Neuronal stem cell (in vitro differentiated cells): ENCODE measurements around the gene TMEM242.

Source experiments
- DNase-seq: peaks from one replicate; pipeline ENCODE4 v3.0.0-alpha.2; 2013; ENCODE audit warnings: low spot score
- H2AFZ ChIP-seq: one replicate; pipeline ENCODE4 v1.6.1; 2013; ENCODE audit warnings: mild to moderate bottlenecking, low read length, inconsistent platforms
- H2AK5ac ChIP-seq: 2 replicates; pipeline ENCODE4 v1.6.1; 2013; ENCODE audit warnings: low read depth, mild to moderate bottlenecking, inconsistent platforms, low read length, moderate library complexity, mixed read lengths
- H2BK120ac ChIP-seq: 2 replicates; pipeline ENCODE4 v1.6.1; 2013; ENCODE audit warnings: low read depth, mild to moderate bottlenecking, inconsistent platforms, low read length, moderate library complexity, mixed read lengths
- H2BK12ac ChIP-seq: one replicate; pipeline ENCODE4 v1.6.1; 2013; ENCODE audit warnings: low read length, inconsistent platforms
- H2BK15ac ChIP-seq: 2 replicates; pipeline ENCODE4 v1.6.1; 2013; ENCODE audit warnings: mild to moderate bottlenecking, low read length, inconsistent platforms, mixed read lengths
- H2BK5ac ChIP-seq: one replicate; pipeline ENCODE4 v1.6.1; 2013; ENCODE audit warnings: inconsistent platforms, mild to moderate bottlenecking, low read length, moderate library complexity
- H3K14ac ChIP-seq: one replicate; pipeline ENCODE4 v1.6.1; 2013; ENCODE audit warnings: low read length, inconsistent platforms
- H3K18ac ChIP-seq: 2 replicates; pipeline ENCODE4 v1.6.1; 2013; ENCODE audit warnings: low read length, inconsistent platforms
- H3K23ac ChIP-seq: 2 replicates; pipeline ENCODE4 v1.6.1; 2013; ENCODE audit warnings: low read depth, mild to moderate bottlenecking, mixed read lengths, low read length, inconsistent platforms; ENCODE audit not compliant: poor library complexity
- H3K27ac ChIP-seq: replicated peaks from 3 replicates; pipeline ENCODE4 v1.5.1; 2013; ENCODE audit warnings: low read length, inconsistent platforms
- H3K27me3 ChIP-seq, 3 experiments: 2 replicates each; pipeline ENCODE4 v1.6.1; 2013; ENCODE audit warnings: low read length in 3 of 3, mild to moderate bottlenecking in 2 of 3, inconsistent platforms in 1 of 3, low read depth in 1 of 3, mixed read lengths in 1 of 3, moderate library complexity in 1 of 3; ENCODE audit not compliant: control insufficient read depth in 3 of 3, insufficient read depth in 3 of 3
- H3K36me3 ChIP-seq, 2 donors: replicated peaks in 1 of 2; 2 replicates each; pipeline ENCODE4 v1.6.1; 2013; ENCODE audit warnings: low read length in 2 of 2; ENCODE audit not compliant: control insufficient read depth in 2 of 2, insufficient read depth in 2 of 2
- H3K4ac ChIP-seq: 2 replicates; pipeline ENCODE4 v1.6.1; 2013; ENCODE audit warnings: inconsistent platforms, mild to moderate bottlenecking, low read length, moderate library complexity
- H3K4me1 ChIP-seq, 2 donors: 1 replicate in 1 of 2; 2 replicates in 1 of 2; pipeline ENCODE4 v1.6.1; 2013; ENCODE audit warnings: low read length in 2 of 2, low read depth in 1 of 2; ENCODE audit not compliant: control insufficient read depth in 2 of 2, insufficient read depth in 1 of 2
- H3K4me2 ChIP-seq: one replicate; pipeline ENCODE4 v1.6.1; 2013; ENCODE audit warnings: mild to moderate bottlenecking, low read length, inconsistent platforms; ENCODE audit not compliant: insufficient read depth, poor library complexity, severe bottlenecking
- H3K4me3 ChIP-seq, 2 donors: 2 replicates each; pipeline ENCODE4 v1.5.1; 2013; ENCODE audit warnings: low read length in 2 of 2, mild to moderate bottlenecking in 2 of 2, inconsistent platforms in 1 of 2, moderate library complexity in 1 of 2
- H3K79me1 ChIP-seq: one replicate; pipeline ENCODE4 v1.6.1; 2013; ENCODE audit warnings: low read depth, mild to moderate bottlenecking, inconsistent platforms, low read length, moderate library complexity
- H3K9ac ChIP-seq: one replicate; pipeline ENCODE4 v1.6.1; 2013; ENCODE audit warnings: mild to moderate bottlenecking, low read depth, low read length, inconsistent platforms; ENCODE audit not compliant: poor library complexity
- H3K9me3 ChIP-seq, 2 donors: replicated peaks in 1 of 2; 2 replicates each; pipeline versions ENCODE3 to v1.6.1; 2013; ENCODE audit warnings: low read length in 2 of 2, mild to moderate bottlenecking in 2 of 2, inconsistent platforms in 1 of 2, low read depth in 1 of 2, mixed read lengths in 1 of 2, moderate library complexity in 1 of 2; ENCODE audit not compliant: control insufficient read depth in 2 of 2, insufficient read depth in 1 of 2
- H4K8ac ChIP-seq: one replicate; pipeline ENCODE4 v1.6.1; 2013; ENCODE audit warnings: low read depth, mild to moderate bottlenecking, inconsistent platforms, low read length, moderate library complexity
- H4K91ac ChIP-seq: one replicate; pipeline ENCODE4 v1.6.1; 2013; ENCODE audit warnings: low read length, low read depth, mild to moderate bottlenecking, inconsistent platforms; ENCODE audit not compliant: poor library complexity
- WGBS, 2 donors: extraction: QIAGEN DNeasy Blood & Tissue Kit; methylation state at CpG; one replicate each; pipeline ENCODE4 v1.1.7; 2013; ENCODE audit warnings: missing lambda C conversion rate in 2 of 2, mixed read lengths in 1 of 2; ENCODE audit not compliant: insufficient read length in 2 of 2, insufficient replicate concordance in 1 of 2; ENCODE audit errors: extremely low coverage in 2 of 2; 5-methylcytosine and 5-hydroxymethylcytosine counted together

Gene TMEM242

DNA sequence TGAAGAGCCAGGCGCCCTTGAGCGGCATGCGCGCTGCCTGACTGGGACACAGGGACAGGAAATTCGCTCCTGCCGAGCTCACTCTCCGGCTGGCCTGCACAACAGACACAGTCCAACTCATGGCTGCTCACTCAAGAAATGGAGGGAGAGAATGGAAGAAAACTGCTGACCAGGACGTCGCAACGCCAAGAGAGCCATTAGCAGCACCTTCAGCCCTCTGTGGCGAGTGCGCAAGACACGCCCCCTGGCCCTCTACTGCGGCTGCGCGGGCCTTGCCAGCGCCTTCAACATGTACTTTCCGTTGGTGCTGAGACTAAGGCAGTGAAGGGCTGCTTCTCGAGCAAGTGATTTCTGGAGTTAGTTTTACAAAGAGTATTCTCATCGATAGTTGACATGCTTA, 23.3 kb downstream of the TMEM242 start:
- Histone ChIP-seq H2BK120ac (no peak overlapping the region), H2AK5ac (no peak overlapping the region), H2BK12ac (no peak overlapping the region), H2BK5ac (no peak overlapping the region), H3K4me1 (no peaks in the 10 kb centered on the region), H3K4me2 (no peak overlapping the region), H4K91ac (no peak overlapping the region), H3K9me3 (no peaks in the 10 kb centered on the region), H3K4ac (no peak overlapping the region), H3K27me3 (no peaks in the 10 kb centered on the region), H3K23ac (peak overlapping the region; percentile 82), H3K18ac (peak overlapping the region; percentile 65), H4K8ac (no peak overlapping the region), H3K79me1 (no peaks in the 10 kb centered on the region), H3K27ac (no peak overlapping the region), H3K4me3 (no peak overlapping the region), H3K14ac (no peak overlapping the region), H3K36me3 (no peaks in the 10 kb centered on the region), H2BK15ac (no peak overlapping the region), H3K9ac (no peak overlapping the region), H2AFZ (no peak overlapping the region)
- whole genome bisulfite sequencing, 2 donors: no CpG with 5 or more reads among the region's 20 CpGs
- DNase-seq: no peak

DNA sequence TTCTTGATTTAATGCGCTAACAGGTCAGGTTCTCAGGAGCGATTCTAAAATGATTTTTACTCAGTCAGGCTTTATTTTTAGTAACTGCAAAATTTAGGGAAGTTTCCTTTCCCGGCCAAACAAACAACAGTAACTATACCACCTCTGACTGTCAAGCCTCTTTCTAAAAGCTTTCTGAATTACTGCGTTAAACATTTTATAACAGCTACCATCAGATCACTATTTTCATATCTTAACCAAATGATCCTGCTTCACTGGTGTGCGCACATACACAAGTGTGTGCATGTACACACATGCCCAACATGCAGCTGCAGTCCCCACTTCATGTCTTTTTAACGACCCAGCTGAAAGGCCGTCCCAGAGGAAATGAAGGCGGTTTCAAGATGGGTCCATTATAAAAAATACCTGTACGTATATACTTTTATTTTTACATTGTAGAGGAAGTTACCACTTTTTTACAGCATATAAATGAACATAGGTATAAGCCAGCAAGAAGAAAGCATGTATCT, 25.0 kb downstream of the TMEM242 start:
- H3K23ac ChIP-seq: no peak overlapping the region
- H3K27ac ChIP-seq: no peak overlapping the region
- no peaks in the 10 kb centered on the region for H3K27me3 ChIP-seq
- H2AK5ac ChIP-seq: no peak overlapping the region
- H2BK15ac ChIP-seq: no peak overlapping the region
- no peaks in the 10 kb centered on the region for H3K79me1 ChIP-seq
- H3K18ac ChIP-seq: no peak overlapping the region
- H3K4me1 ChIP-seq: no peaks in the 10 kb centered on the region
- H3K36me3 ChIP-seq: peaks cover 0 to under 1% of the 10 kb centered on the region in 2 donors
- H3K4ac ChIP-seq: no peak overlapping the region
- no peak overlapping the region for H4K8ac ChIP-seq
- no peak overlapping the region for H4K91ac ChIP-seq
- H3K4me3 ChIP-seq: no peak overlapping the region
- H2BK120ac ChIP-seq: no peak overlapping the region
- no peak overlapping the region for H3K4me2 ChIP-seq
- no peaks in the 10 kb centered on the region for H3K9me3 ChIP-seq
- no peak overlapping the region for H2BK12ac ChIP-seq
- WGBS, 2 donors: no CpG with 5 or more reads among the region's 9 CpGs
- H3K9ac ChIP-seq: no peak overlapping the region
- no peak overlapping the region for H2BK5ac ChIP-seq
- H2AFZ ChIP-seq: no peak overlapping the region
- no peak overlapping the region for H3K14ac ChIP-seq
- no peak for DNase-seq

DNA sequence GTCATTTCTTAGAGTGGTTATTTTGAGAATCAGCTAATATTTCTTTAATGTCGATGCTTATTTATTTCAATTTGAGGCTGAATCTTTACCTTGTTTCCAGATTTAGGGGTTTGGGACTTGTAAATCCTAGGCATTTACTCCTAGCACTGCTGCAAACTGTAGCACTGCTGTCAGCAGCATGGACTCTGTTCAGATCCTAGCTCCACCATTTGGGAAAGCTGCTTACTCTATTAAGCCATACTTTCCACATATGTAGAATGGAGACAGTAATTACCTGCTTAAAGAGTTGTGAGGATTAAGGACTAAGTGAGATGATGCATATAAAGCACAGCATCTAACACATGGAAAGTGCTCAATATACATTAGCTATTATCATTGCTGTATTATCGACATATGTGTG, 28.7 kb downstream of the TMEM242 start:
- H3K4ac ChIP-seq: no peak overlapping the region
- H2BK12ac ChIP-seq: no peak overlapping the region
- H3K4me1 ChIP-seq: peaks cover 0 to 7% of the 10 kb centered on the region in 2 donors
- WGBS, 2 donors: no CpG with 5 or more reads among the region's 2 CpGs
- H3K79me1 ChIP-seq: no peaks in the 10 kb centered on the region
- H2BK120ac ChIP-seq: no peak overlapping the region
- H3K27ac ChIP-seq: no peak overlapping the region
- no peaks in the 10 kb centered on the region for H3K9me3 ChIP-seq
- no peaks in the 10 kb centered on the region for H3K27me3 ChIP-seq
- H3K23ac ChIP-seq: no peak overlapping the region
- H2BK15ac ChIP-seq: no peak overlapping the region
- no peak overlapping the region for H3K14ac ChIP-seq
- no peak overlapping the region for H3K18ac ChIP-seq
- no peak overlapping the region for H4K8ac ChIP-seq
- H3K9ac ChIP-seq: no peak overlapping the region
- peaks cover 2 to 27% of the 10 kb centered on the region in 2 donors for H3K36me3 ChIP-seq
- no peak overlapping the region for H4K91ac ChIP-seq
- no peak for DNase-seq
- H2BK5ac ChIP-seq: no peak overlapping the region
- H2AFZ ChIP-seq: no peak overlapping the region
- H2AK5ac ChIP-seq: no peak overlapping the region
- no peak overlapping the region for H3K4me2 ChIP-seq
- no peak overlapping the region for H3K4me3 ChIP-seq

GRCh38 chr6:157293780-157294179, 29.5 kb downstream of the TMEM242 start:
- WGBS, 2 donors: no CpG with 5 or more reads among the region's 6 CpGs

More at GRCh38 chr6:157293780-157294179, 29.5 kb downstream of the TMEM242 start:
- H3K4ac ChIP-seq: no peak overlapping the region
- H3K23ac ChIP-seq: no peak overlapping the region
- no peak overlapping the region for H3K18ac ChIP-seq
- H3K9ac ChIP-seq: no peak overlapping the region
- no peak overlapping the region for H3K4me3 ChIP-seq
- peaks cover 2 to 28% of the 10 kb centered on the region in 2 donors for H3K36me3 ChIP-seq
- H3K4me2 ChIP-seq: no peak overlapping the region
- peaks cover 0 to 7% of the 10 kb centered on the region in 2 donors for H3K4me1 ChIP-seq
- H4K8ac ChIP-seq: no peak overlapping the region
- DNase-seq: no peak
- no peak overlapping the region for H2BK12ac ChIP-seq
- H3K79me1 ChIP-seq: no peaks in the 10 kb centered on the region
- no peak overlapping the region for H2BK5ac ChIP-seq
- H3K27me3 ChIP-seq: no peaks in the 10 kb centered on the region
- no peak overlapping the region for H2AK5ac ChIP-seq
- no peaks in the 10 kb centered on the region for H3K9me3 ChIP-seq
- H3K14ac ChIP-seq: no peak overlapping the region
- H2BK120ac ChIP-seq: no peak overlapping the region
- H3K27ac ChIP-seq: no peak overlapping the region
- no peak overlapping the region for H4K91ac ChIP-seq
- H2AFZ ChIP-seq: no peak overlapping the region
- no peak overlapping the region for H2BK15ac ChIP-seq
